ENCODE results near the gene EIF4E3.

The EIF4E3 gene

DNA sequence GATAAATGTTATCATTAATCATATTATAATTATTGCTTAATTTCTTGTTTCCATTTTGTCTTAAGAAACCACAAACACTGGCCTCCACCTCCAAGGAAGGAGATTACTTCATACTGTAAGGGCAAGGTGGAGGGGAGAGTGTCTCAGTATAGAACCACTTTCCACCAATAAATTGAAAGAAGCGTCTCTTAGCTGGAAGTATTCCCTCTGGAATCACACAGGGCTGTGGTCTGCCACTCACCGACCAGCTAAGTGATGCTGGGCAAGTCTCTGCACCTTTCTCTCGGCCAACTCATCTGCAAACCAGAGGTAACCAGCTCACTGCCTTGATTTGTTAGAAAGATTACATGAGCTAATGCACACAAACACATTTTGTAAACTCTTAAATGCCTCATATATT is 63.1 kb downstream of the EIF4E3 start:
- no peak for TF ChIP-seq TAF1 (IDR thresholded peaks at IDR 0.05; ENCODE audit: low read depth, low read length)
- TF ChIP-seq POLR2AphosphoS5 (IDR thresholded peaks at IDR 0.05; ENCODE audit: low read depth, low read length), result no peak
- no peak for TF ChIP-seq POLR2A (IDR thresholded peaks at IDR 0.05; ENCODE audit: low read depth, low read length)
- no peak for TF ChIP-seq SPI1 (IDR thresholded peaks at IDR 0.05; ENCODE audit: low read depth, low read length)
- TF ChIP-seq PAX5 (IDR thresholded peaks at IDR 0.05; ENCODE audit: insufficient read depth, low read length, severe bottlenecking), result no peak
- no peak for TF ChIP-seq POU2F2 (IDR thresholded peaks at IDR 0.05; ENCODE audit: low read depth, low read length)
- FAIRE-seq, result no peak
- DNase-seq (ENCODE audit: insufficient read length, low spot score), result no peak

- FAIRE-seq, result no peak
- no peak for DNase-seq (ENCODE audit: insufficient read length, low spot score)
- TF ChIP-seq PAX5 (IDR thresholded peaks at IDR 0.05; ENCODE audit: insufficient read depth, low read length, severe bottlenecking) (no peak), TAF1 (IDR thresholded peaks at IDR 0.05; ENCODE audit: low read depth, low read length) (no peak), POLR2AphosphoS5 (IDR thresholded peaks at IDR 0.05; ENCODE audit: low read depth, low read length) (no peak), POU2F2 (IDR thresholded peaks at IDR 0.05; ENCODE audit: low read depth, low read length) (no peak), POLR2A (IDR thresholded peaks at IDR 0.05; ENCODE audit: low read depth, low read length) (no peak), SPI1 (IDR thresholded peaks at IDR 0.05; ENCODE audit: low read depth, low read length) (no peak)
Observed at GRCh38 chr3:71659864-71660591, 65.2 kb downstream of the EIF4E3 start.

DNA sequence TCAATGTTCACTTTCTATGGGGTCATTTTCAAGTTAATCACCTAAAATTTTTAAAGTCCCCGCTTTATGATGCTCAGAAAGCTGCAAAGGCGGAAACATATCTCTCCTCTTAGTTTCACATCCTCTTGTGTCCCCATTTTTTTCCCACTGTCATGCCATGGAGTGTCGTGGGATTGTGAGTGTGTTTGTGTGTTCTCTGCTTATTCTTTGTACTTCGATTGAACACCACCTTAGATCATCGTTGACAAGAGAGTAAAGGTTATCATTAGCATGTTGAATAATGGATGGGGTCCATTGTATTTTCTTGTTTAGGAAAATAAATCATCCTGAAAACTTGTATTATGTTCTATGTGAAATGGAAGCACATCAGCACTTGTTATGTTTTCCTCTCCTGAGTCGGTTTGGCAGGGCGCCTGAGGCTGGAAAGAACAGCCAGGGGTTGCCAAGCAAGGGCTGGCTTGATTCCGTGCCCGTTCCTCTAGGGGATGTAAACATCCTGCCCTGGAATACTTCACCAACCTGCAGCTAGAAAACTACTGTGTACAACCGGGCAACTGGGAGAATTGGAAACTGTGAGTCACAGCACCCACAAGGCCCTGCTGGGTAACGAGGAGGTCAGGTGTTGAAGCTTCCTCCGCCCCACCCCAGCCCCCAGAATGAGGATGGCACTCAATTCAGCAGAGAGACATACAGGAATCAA is 67.2 kb downstream of the EIF4E3 start:
- no peak for TF ChIP-seq PAX5 (IDR thresholded peaks at IDR 0.05; ENCODE audit: insufficient read depth, low read length, severe bottlenecking)
- no peak for TF ChIP-seq POLR2AphosphoS5 (IDR thresholded peaks at IDR 0.05; ENCODE audit: low read depth, low read length)
- TF ChIP-seq POU2F2 (IDR thresholded peaks at IDR 0.05; ENCODE audit: low read depth, low read length), result no peak
- no peak for TF ChIP-seq TAF1 (IDR thresholded peaks at IDR 0.05; ENCODE audit: low read depth, low read length)
- no peak for TF ChIP-seq SPI1 (IDR thresholded peaks at IDR 0.05; ENCODE audit: low read depth, low read length)
- no peak for TF ChIP-seq POLR2A (IDR thresholded peaks at IDR 0.05; ENCODE audit: low read depth, low read length)
- FAIRE-seq (no peak), DNase-seq (ENCODE audit: insufficient read length, low spot score) (no peak)

- FAIRE-seq (no peak), DNase-seq (ENCODE audit: insufficient read length, low spot score) (no peak)
- no peak for TF ChIP-seq PAX5 (IDR thresholded peaks at IDR 0.05; ENCODE audit: insufficient read depth, low read length, severe bottlenecking)
Observed at GRCh38 chr3:71655061-71655460, 70.1 kb downstream of the EIF4E3 start.

DNA sequence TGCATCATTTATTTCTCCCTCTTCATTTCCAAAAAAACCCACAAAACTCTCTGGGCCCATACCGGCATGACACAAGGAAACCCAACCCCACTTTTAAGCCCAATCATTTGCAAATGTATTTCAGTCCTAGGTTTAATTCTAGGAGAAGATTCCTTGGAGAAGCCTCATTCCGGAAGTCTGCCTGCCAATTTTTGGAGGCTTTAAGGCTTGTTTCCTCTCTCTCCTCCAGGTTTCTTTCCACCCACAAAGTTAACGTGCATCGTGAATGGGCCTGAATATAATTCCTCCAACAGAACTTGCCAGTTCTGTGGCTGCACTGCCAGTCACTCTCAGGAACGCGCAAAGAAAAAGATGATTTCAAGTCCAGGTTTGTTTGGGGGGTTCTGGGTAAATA is 71.8 kb downstream of the EIF4E3 start:
- FAIRE-seq, result no peak
- no peak for DNase-seq (ENCODE audit: insufficient read length, low spot score)
- no peak for TF ChIP-seq POLR2A (IDR thresholded peaks at IDR 0.05; ENCODE audit: low read depth, low read length)
- no peak for TF ChIP-seq POLR2AphosphoS5 (IDR thresholded peaks at IDR 0.05; ENCODE audit: low read depth, low read length)
- no peak for TF ChIP-seq SPI1 (IDR thresholded peaks at IDR 0.05; ENCODE audit: low read depth, low read length)
- no peak for TF ChIP-seq TAF1 (IDR thresholded peaks at IDR 0.05; ENCODE audit: low read depth, low read length)
- no peak for TF ChIP-seq POU2F2 (IDR thresholded peaks at IDR 0.05; ENCODE audit: low read depth, low read length)
- no peak for TF ChIP-seq PAX5 (IDR thresholded peaks at IDR 0.05; ENCODE audit: insufficient read depth, low read length, severe bottlenecking)

DNA sequence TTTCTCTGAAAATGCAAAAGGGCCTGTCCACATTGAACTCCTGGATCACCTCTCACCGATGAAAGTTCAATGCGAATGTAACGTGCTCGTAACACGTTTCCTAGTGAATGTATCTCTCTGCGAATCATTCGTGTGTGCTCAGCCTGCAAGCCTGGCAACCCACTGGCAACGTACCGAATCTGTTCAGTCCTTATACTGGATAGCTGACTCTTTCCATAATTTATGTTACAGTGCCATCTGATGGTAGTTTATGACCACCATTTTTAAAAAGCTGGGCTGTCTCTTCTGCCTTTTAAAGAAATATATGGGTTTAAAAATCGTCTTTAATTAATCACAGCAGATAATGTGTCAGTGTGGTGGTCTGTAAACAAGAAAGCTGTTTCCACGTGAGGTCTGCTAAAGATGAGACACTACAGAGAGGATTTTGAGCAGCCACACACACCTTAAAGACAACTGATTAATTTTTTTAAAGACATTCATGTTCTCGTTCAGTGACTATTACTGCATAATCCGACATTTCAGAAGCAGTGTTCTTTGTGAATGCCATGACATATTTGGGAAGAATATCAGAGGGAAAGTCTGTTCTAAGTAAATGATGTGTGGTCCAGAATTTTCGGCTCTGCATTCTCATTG is 72.3 kb downstream of the EIF4E3 start:
- DNase-seq (ENCODE audit: insufficient read length, low spot score), result no peak
- TF ChIP-seq SPI1 (IDR thresholded peaks at IDR 0.05; ENCODE audit: low read depth, low read length) (no peak), POLR2A (IDR thresholded peaks at IDR 0.05; ENCODE audit: low read depth, low read length) (no peak), POU2F2 (IDR thresholded peaks at IDR 0.05; ENCODE audit: low read depth, low read length) (no peak), PAX5 (IDR thresholded peaks at IDR 0.05; ENCODE audit: insufficient read depth, low read length, severe bottlenecking) (no peak), TAF1 (IDR thresholded peaks at IDR 0.05; ENCODE audit: low read depth, low read length) (no peak), POLR2AphosphoS5 (IDR thresholded peaks at IDR 0.05; ENCODE audit: low read depth, low read length) (no peak)
- FAIRE-seq, result no peak

DNA sequence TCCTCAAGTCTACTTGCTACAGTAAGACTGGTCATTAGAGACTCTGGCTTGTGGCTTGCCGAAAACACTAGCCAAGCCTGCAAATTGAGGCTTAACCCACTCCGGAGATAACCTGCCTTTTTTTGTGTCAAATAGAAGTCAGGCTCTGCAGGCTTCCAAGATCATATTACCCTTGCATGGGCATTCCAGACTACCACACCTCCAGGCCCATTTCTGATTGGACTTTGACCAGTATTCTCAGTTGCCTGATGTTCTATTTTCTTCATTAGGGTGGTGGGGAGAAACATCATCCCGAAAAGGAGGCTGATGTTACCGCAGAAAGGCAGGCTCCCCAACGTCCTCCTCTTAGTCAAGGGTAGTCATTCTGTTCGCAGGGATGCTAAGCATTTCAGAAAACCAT is 73.6 kb downstream of the EIF4E3 start:
- FAIRE-seq (no peak), DNase-seq (ENCODE audit: insufficient read length, low spot score) (no peak)
- TF ChIP-seq POLR2A (IDR thresholded peaks at IDR 0.05; ENCODE audit: low read depth, low read length) (no peak), PAX5 (IDR thresholded peaks at IDR 0.05; ENCODE audit: insufficient read depth, low read length, severe bottlenecking) (no peak), SPI1 (IDR thresholded peaks at IDR 0.05; ENCODE audit: low read depth, low read length) (no peak), POU2F2 (IDR thresholded peaks at IDR 0.05; ENCODE audit: low read depth, low read length) (no peak), POLR2AphosphoS5 (IDR thresholded peaks at IDR 0.05; ENCODE audit: low read depth, low read length) (no peak), TAF1 (IDR thresholded peaks at IDR 0.05; ENCODE audit: low read depth, low read length) (no peak)

DNA sequence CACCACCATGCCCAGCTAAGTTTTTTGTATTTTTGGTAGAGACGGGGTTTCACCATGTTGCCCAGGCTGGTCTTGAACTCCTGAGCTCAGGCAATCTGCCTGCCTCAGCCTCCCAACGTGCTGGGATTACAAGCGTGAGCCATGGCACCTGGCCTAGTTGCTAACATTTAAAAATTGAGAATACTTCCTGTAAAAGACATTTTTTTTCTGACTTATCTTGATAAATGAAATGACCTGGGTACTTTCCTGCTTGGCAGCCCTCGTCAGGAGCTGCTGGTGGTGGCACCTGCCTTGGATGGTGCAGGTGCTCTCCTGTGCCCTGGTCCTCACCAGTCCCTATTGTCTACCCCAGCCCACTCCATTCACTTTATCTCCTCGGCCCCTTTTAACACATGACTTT is 74.8 kb downstream of the EIF4E3 start:
- TF ChIP-seq TAF1 (IDR thresholded peaks at IDR 0.05; ENCODE audit: low read depth, low read length) (no peak), POLR2AphosphoS5 (IDR thresholded peaks at IDR 0.05; ENCODE audit: low read depth, low read length) (no peak), SPI1 (IDR thresholded peaks at IDR 0.05; ENCODE audit: low read depth, low read length) (no peak), POU2F2 (IDR thresholded peaks at IDR 0.05; ENCODE audit: low read depth, low read length) (no peak), POLR2A (IDR thresholded peaks at IDR 0.05; ENCODE audit: low read depth, low read length) (no peak), PAX5 (IDR thresholded peaks at IDR 0.05; ENCODE audit: insufficient read depth, low read length, severe bottlenecking) (no peak)
- DNase-seq (ENCODE audit: insufficient read length, low spot score), result no peak
- no peak for FAIRE-seq

DNA sequence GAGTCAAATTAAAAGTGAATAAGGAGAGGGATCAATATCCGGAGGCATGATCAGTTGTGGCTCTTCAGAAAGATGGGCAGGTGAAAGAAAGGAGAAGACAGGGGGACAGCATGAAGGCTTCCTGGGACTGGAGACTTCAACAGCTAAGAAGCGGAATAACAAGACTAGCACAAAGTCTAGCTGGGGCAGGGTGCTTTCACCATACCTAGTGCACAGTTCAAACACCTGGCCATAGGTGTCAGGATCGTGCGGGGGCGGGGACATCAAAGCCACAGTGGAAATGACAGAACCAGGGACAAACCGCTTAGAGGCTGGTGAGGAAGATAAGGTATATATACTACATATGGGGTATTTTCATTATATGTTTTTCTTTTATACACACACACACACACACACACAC is 75.4 kb downstream of the EIF4E3 start:
- FAIRE-seq (no peak), DNase-seq (ENCODE audit: insufficient read length, low spot score) (no peak)
- TF ChIP-seq POU2F2 (IDR thresholded peaks at IDR 0.05; ENCODE audit: low read depth, low read length) (no peak), POLR2AphosphoS5 (IDR thresholded peaks at IDR 0.05; ENCODE audit: low read depth, low read length) (no peak)

All from GM12891 (cell line).